HepG2 (cell line): ENCODE measurements around the gene TIMM23. TPM values are rescaled to one million over a fixed set of nuclear protein-coding genes. Genes with fewer than 3 reads are reported as not detected.

Experiments
- AGO1 ChIP-seq: fragments of 200-400 bp; formaldehyde crosslinking; IDR thresholded peaks from 2 replicates; pipeline ENCODE4 v1.6.1; 2017; ENCODE audit warnings: mild to moderate bottlenecking, low read depth, low read length, moderate library complexity; ENCODE audit not compliant: poor library complexity, severe bottlenecking
- ARHGAP35 ChIP-seq: sonication (generic); formaldehyde crosslinking; IDR thresholded peaks from 2 replicates; pipeline ENCODE4 v1.9.0; 2022; ENCODE audit warnings: mild to moderate bottlenecking, inconsistent platforms, moderate library complexity, missing genetic modification reagents, borderline replicate concordance
- CAMTA2 ChIP-seq: sonication (generic); formaldehyde crosslinking; IDR thresholded peaks from 2 replicates; pipeline ENCODE4 v1.4.0; 2020; ENCODE audit warnings: mild to moderate bottlenecking, missing genetic modification reagents, borderline replicate concordance
- CENPBD1 ChIP-seq: sonication (generic); formaldehyde crosslinking; IDR thresholded peaks from 2 replicates; pipeline ENCODE4 v1.8.0; 2022; ENCODE audit warnings: missing genetic modification reagents, low read depth, mild to moderate bottlenecking, borderline replicate concordance
- EHMT2 ChIP-seq: fragments of 200-600 bp; sonication (generic); IDR thresholded peaks from 2 replicates; pipeline ENCODE4 v1.7.0; 2017; ENCODE audit warnings: antibody characterized with exemption, low read depth, low read length, borderline replicate concordance
- GFI1 ChIP-seq: sonication (generic); formaldehyde crosslinking; IDR thresholded peaks from 2 replicates; pipeline ENCODE4 v1.5.0; 2020; ENCODE audit warnings: missing genetic modification reagents, mild to moderate bottlenecking, borderline replicate concordance
- HNRNPL ChIP-seq: fragments of 200-400 bp; formaldehyde crosslinking; IDR thresholded peaks from 2 replicates; pipeline ENCODE4 v1.6.1; 2017; ENCODE audit warnings: mild to moderate bottlenecking, low read depth, low read length
- MAF1 ChIP-seq: sonication (generic); formaldehyde crosslinking; IDR thresholded peaks from 2 replicates; pipeline ENCODE4 v1.5.0; 2020; ENCODE audit warnings: missing genetic modification reagents, borderline replicate concordance
- MEIS2 ChIP-seq: sonication (generic); formaldehyde crosslinking; IDR thresholded peaks from 2 replicates; pipeline ENCODE4 v1.9.0; 2021; ENCODE audit warnings: mild to moderate bottlenecking, missing genetic modification reagents
- MTERF4 ChIP-seq: sonication (generic); formaldehyde crosslinking; IDR thresholded peaks from 2 replicates; pipeline ENCODE4 v1.8.0; 2023; ENCODE audit warnings: mild to moderate bottlenecking, missing genetic modification reagents
- NFE2L1 ChIP-seq: sonication (generic); formaldehyde crosslinking; IDR thresholded peaks from 2 replicates; pipeline ENCODE4 v1.4.0; 2020; ENCODE audit warnings: missing genetic modification reagents, mild to moderate bottlenecking, borderline replicate concordance
- NFYB ChIP-seq: sonication (generic); formaldehyde crosslinking; IDR thresholded peaks from 2 replicates; pipeline ENCODE4 v1.4.0; 2020; ENCODE audit warnings: missing genetic modification reagents
- RBFOX2 ChIP-seq: fragments of 200-400 bp; formaldehyde crosslinking; IDR thresholded peaks from 2 replicates; pipeline ENCODE4 v1.6.1; 2017; ENCODE audit warnings: low read depth, mild to moderate bottlenecking, low read length
- SP2 ChIP-seq: sonication (generic); formaldehyde crosslinking; IDR thresholded peaks from 2 replicates; pipeline ENCODE4 v1.5.1; 2020; ENCODE audit warnings: mild to moderate bottlenecking, missing genetic modification reagents
- TFDP1 ChIP-seq: IDR thresholded peaks from 2 replicates; pipeline ENCODE4 v1.6.1; 2016; ENCODE audit warnings: missing compliant biosample characterization, missing genetic modification reagents, borderline replicate concordance
- THRA ChIP-seq: sonication (generic); formaldehyde crosslinking; IDR thresholded peaks from 2 replicates; pipeline ENCODE4 v1.4.0; 2020; ENCODE audit warnings: missing genetic modification reagents, borderline replicate concordance
- ZMAT5 ChIP-seq: sonication (generic); formaldehyde crosslinking; IDR thresholded peaks from 2 replicates; pipeline ENCODE4 v1.5.0; 2020; ENCODE audit warnings: mild to moderate bottlenecking, low read depth, missing genetic modification reagents, borderline replicate concordance
- ZNF180 ChIP-seq: sonication (generic); formaldehyde crosslinking; IDR thresholded peaks from 2 replicates; pipeline ENCODE4 v1.4.0; 2020; ENCODE audit warnings: low read depth, missing genetic modification reagents, borderline replicate concordance
- ZNF362 ChIP-seq: sonication (generic); formaldehyde crosslinking; IDR thresholded peaks from 2 replicates; pipeline ENCODE4 v1.4.0; 2020; ENCODE audit warnings: missing genetic modification reagents, mild to moderate bottlenecking, borderline replicate concordance
- ZNF775 ChIP-seq: sonication (generic); formaldehyde crosslinking; IDR thresholded peaks from 2 replicates; pipeline ENCODE4 v1.4.0; 2020; ENCODE audit warnings: missing genetic modification reagents, mild to moderate bottlenecking, moderate library complexity, borderline replicate concordance
- ZNF816 ChIP-seq: sonication (generic); formaldehyde crosslinking; IDR thresholded peaks from 2 replicates; pipeline ENCODE4 v1.8.0; 2022; ENCODE audit warnings: missing genetic modification reagents, mild to moderate bottlenecking, borderline replicate concordance
- ZSCAN9 ChIP-seq: IDR thresholded peaks from 2 replicates; pipeline ENCODE4 v1.6.1; 2016; ENCODE audit warnings: borderline replicate concordance
- polyA plus RNA-seq, 8 experiments: library from polyadenylated mRNA; depleted of rRNA in 3 of 8; stranded (reverse) in 7 of 8; unstranded in 1 of 8; fragments of >200 nt; fragmentation: Illumina TruSeq in 4 of 8; extraction: Trizol in 4 of 8; gene quantifications; 2 replicates each; pipeline versions ENCODE4 v1.2.1 to v1.2.3, GENCODE V29; 2011 to 2016; ENCODE audit warnings: low read depth in 4 of 8, missing spikeins in 1 of 8, mixed read lengths in 1 of 8; ENCODE audit not compliant: insufficient read depth in 1 of 8
- total RNA-seq, 5 experiments: library from RNA; depleted of rRNA; stranded (reverse); fragments of >200 nt; fragmentation: Illumina TruSeq; extraction: Trizol; gene quantifications; 2 replicates each; pipeline ENCODE4 v1.2.3, GENCODE V29; 2016; ENCODE audit warnings: low read depth in 1 of 5

TIMM23 gene
- total and polyA plus RNA-seq, 2 of the 13 experiments (the other 11 are each of a cell fraction or from before 2014, with no cell fraction given) = 80.2 to 98.6 TPM

- TF ChIP-seq MTERF4 (CRISPR knock-in tag) (0 out of 2 replicates have a peak, but pooled peaks have one; percentile 11), EHMT2 (no peak), NFYB (CRISPR knock-in tag) (peak; percentile 80), CENPBD1 (CRISPR knock-in tag) (no peak), AGO1 (peak; percentile 55), HNRNPL (peak; percentile 80; the same call in 1 of the 2 replicates), CAMTA2 (CRISPR knock-in tag) (no peak), THRA (CRISPR knock-in tag) (peak; percentile 93), ZNF362 (CRISPR knock-in tag) (peak; percentile 64; the same call in 1 of the 2 replicates), RBFOX2 (peak; percentile 99), MAF1 (CRISPR knock-in tag) (peak; percentile 79; the same call in 1 of the 2 replicates), TFDP1 (CRISPR knock-in tag) (peak; percentile 84; the same call in 1 of the 2 replicates), SP2 (CRISPR knock-in tag) (peak; percentile 62), GFI1 (CRISPR knock-in tag) (peak; percentile 82), ZNF816 (CRISPR knock-in tag) (0 out of 2 replicates have a peak, but pooled peaks have one; percentile 35), MEIS2 (CRISPR knock-in tag) (peak; percentile 90; the same call in 1 of the 2 replicates), ZSCAN9 (CRISPR knock-in tag) (no peak; the same call in 1 of the 2 replicates), ZNF180 (CRISPR knock-in tag) (no peak), ZNF775 (CRISPR knock-in tag) (no peak), NFE2L1 (CRISPR knock-in tag) (no peak), ZMAT5 (no peak), ARHGAP35 (CRISPR knock-in tag) (peak; percentile 81; the same call in 1 of the 2 replicates)
Measured at GRCh38 chr10:46022978-46023702, 50.9 kb downstream of the TIMM23 start (continued).
